BE2C (cell line): ENCODE results near the gene RPH3AL.

ENCODE experiments used
- DNase-seq: peaks from one replicate; pipeline ENCODE4 v3.0.0-alpha.2; 2020
- H3K27me3 ChIP-seq: fragments of 250-450 bp; sonication (Bioruptor Pico); 2 replicates; pipeline ENCODE4 v1.5.1; 2020; ENCODE audit warnings: mild to moderate bottlenecking
- H3K36me3 ChIP-seq: fragments of 250-450 bp; sonication (Bioruptor Pico); 2 replicates; pipeline ENCODE4 v1.5.1; 2020; ENCODE audit warnings: mild to moderate bottlenecking
- H3K4me1 ChIP-seq: fragments of 250-450 bp; sonication (Bioruptor Pico); 2 replicates; pipeline ENCODE4 v1.5.1; 2020
- H3K4me3 ChIP-seq: 2 replicates; pipeline ENCODE4 v1.5.1; 2011; ENCODE audit warnings: low read depth, low read length
- H3K9me3 ChIP-seq: fragments of 250-450 bp; sonication (Bioruptor Pico); 2 replicates; pipeline ENCODE4 v1.5.1; 2020
- CTCF ChIP-seq: IDR thresholded peaks from 2 replicates; pipeline ENCODE4 v1.5.1; 2012; ENCODE audit warnings: mild to moderate bottlenecking, low read depth, low read length

The RPH3AL gene

GRCh38 chr17:282000-282911 lies 70.4 kb downstream of the RPH3AL start:
- TF ChIP-seq CTCF: no peak
- Histone ChIP-seq H3K4me1 (no peaks in the 10 kb centered on the region), H3K27me3 (no peaks in the 10 kb centered on the region), H3K36me3 (no peaks in the 10 kb centered on the region), H3K9me3 (no peaks in the 10 kb centered on the region), H3K4me3 (no peak overlapping the region)
- DNase-seq: no peak

GRCh38 chr17:281365-281999 lies 71.1 kb downstream of the RPH3AL start:
- Histone ChIP-seq H3K27me3 (no peaks in the 10 kb centered on the region), H3K4me3 (no peak overlapping the region), H3K9me3 (no peaks in the 10 kb centered on the region), H3K4me1 (no peaks in the 10 kb centered on the region), H3K36me3 (no peaks in the 10 kb centered on the region)
- TF ChIP-seq CTCF: no peak
- no peak for DNase-seq

GRCh38 chr17:280901-281300 lies 71.7 kb downstream of the RPH3AL start:
- Histone ChIP-seq H3K27me3 (no peaks in the 10 kb centered on the region), H3K4me3 (no peak overlapping the region), H3K4me1 (no peaks in the 10 kb centered on the region), H3K36me3 (no peaks in the 10 kb centered on the region), H3K9me3 (no peaks in the 10 kb centered on the region)
- DNase-seq: no peak
- TF ChIP-seq CTCF: no peak

GRCh38 chr17:280216-280615 lies 72.4 kb downstream of the RPH3AL start:
- no peak for TF ChIP-seq CTCF
- no peaks in the 10 kb centered on the region for H3K4me1 ChIP-seq
- no peaks in the 10 kb centered on the region for H3K27me3 ChIP-seq
- DNase-seq: no peak
- H3K36me3 ChIP-seq: no peaks in the 10 kb centered on the region
- no peaks in the 10 kb centered on the region for H3K9me3 ChIP-seq
- no peak overlapping the region for H3K4me3 ChIP-seq

GRCh38 chr17:279776-280175 lies 72.8 kb downstream of the RPH3AL start:
- Histone ChIP-seq H3K4me3 (no peak overlapping the region), H3K36me3 (no peaks in the 10 kb centered on the region), H3K9me3 (no peaks in the 10 kb centered on the region), H3K27me3 (no peaks in the 10 kb centered on the region), H3K4me1 (no peaks in the 10 kb centered on the region)
- DNase-seq: no peak
- TF ChIP-seq CTCF: no peak

GRCh38 chr17:279331-279730 lies 73.3 kb downstream of the RPH3AL start:
- no peaks in the 10 kb centered on the region for H3K9me3 ChIP-seq
- H3K36me3 ChIP-seq: no peaks in the 10 kb centered on the region
- H3K27me3 ChIP-seq: no peaks in the 10 kb centered on the region
- H3K4me1 ChIP-seq: no peaks in the 10 kb centered on the region
- no peak for DNase-seq
- no peak overlapping the region for H3K4me3 ChIP-seq
- no peak for TF ChIP-seq CTCF
